ENCODE data around the gene LRRC8D.

The LRRC8D gene

GRCh38 chr1:89897347-89898133 lies 76.7 kb downstream of the LRRC8D start:
- DNase-seq: no peak

GRCh38 chr1:89898150-89898549 lies 77.3 kb downstream of the LRRC8D start:
- no peak for DNase-seq

- DNase-seq: no peak
Observed at GRCh38 chr1:89898695-89899470, 78.1 kb downstream of the LRRC8D start.

GRCh38 chr1:89900323-89900722 lies 79.5 kb downstream of the LRRC8D start:
- no peak for DNase-seq

- DNase-seq: peak; percentile 57
Observed at GRCh38 chr1:89900791-89901708, 80.2 kb downstream of the LRRC8D start.

- DNase-seq: peak; percentile 85
Observed at GRCh38 chr1:89901957-89902669, 81.3 kb downstream of the LRRC8D start.

GRCh38 chr1:89903550-89903949 lies 82.7 kb downstream of the LRRC8D start:
- no peak for DNase-seq

GRCh38 chr1:89904219-89904980 lies 83.6 kb downstream of the LRRC8D start:
- peak; percentile 46 for DNase-seq

GRCh38 chr1:89905395-89906058 lies 84.7 kb downstream of the LRRC8D start:
- no peak for DNase-seq

GRCh38 chr1:89906088-89906487 lies 85.3 kb downstream of the LRRC8D start:
- DNase-seq: no peak

- DNase-seq: no peak
Observed at GRCh38 chr1:89907727-89908212, 86.9 kb downstream of the LRRC8D start.

GRCh38 chr1:89908273-89908671 lies 87.4 kb downstream of the LRRC8D start:
- DNase-seq: no peak

- DNase-seq: peak; percentile 70
Observed at GRCh38 chr1:89908672-89909436, 88.0 kb downstream of the LRRC8D start.

GRCh38 chr1:89910268-89910667 lies 89.4 kb downstream of the LRRC8D start:
- no peak for DNase-seq

GRCh38 chr1:89910780-89911179 lies 89.9 kb downstream of the LRRC8D start:
- no peak for DNase-seq

GRCh38 chr1:89911191-89911991 lies 90.6 kb downstream of the LRRC8D start:
- DNase-seq: no peak

- DNase-seq: no peak
Observed at GRCh38 chr1:89912073-89912472, 91.2 kb downstream of the LRRC8D start.

- no peak for DNase-seq
Observed at GRCh38 chr1:89913353-89914095, 92.7 kb downstream of the LRRC8D start.

Measured in hematopoietic multipotent progenitor cell treated with erythropoietin and hydrocortisone succinate and interleukin-3 and kit ligand, for 6 days (in vitro differentiated cells).